GM18868 (cell line): ENCODE results near the gene SCGB1D4.

Experiments
- ATAC-seq: cut with Tn5 transposase; IDR thresholded peaks from one replicate; pipeline ENCODE4 v1.9.1; 2021; ENCODE audit warnings: mild to moderate bottlenecking, moderate library complexity; ENCODE audit not compliant: unreplicated experiment

The SCGB1D4 gene

GRCh38 chr11:62280452-62280851, 18.4 kb downstream of the SCGB1D4 start:
- ATAC-seq = no peak

GRCh38 chr11:62273789-62274275, 25.0 kb downstream of the SCGB1D4 start:
- ATAC-seq = no peak

- no peak for ATAC-seq
Measured at GRCh38 chr11:62273284-62273683, 25.6 kb downstream of the SCGB1D4 start.

GRCh38 chr11:62269654-62270278, 29.1 kb downstream of the SCGB1D4 start, which contains the start of gene SCGB2A2:
Gene SCGB2A2 (plus strand): TSS chr11:62270158. CDS start chr11:62270217, 59 bp downstream.
- ATAC-seq = no peak

DNA sequence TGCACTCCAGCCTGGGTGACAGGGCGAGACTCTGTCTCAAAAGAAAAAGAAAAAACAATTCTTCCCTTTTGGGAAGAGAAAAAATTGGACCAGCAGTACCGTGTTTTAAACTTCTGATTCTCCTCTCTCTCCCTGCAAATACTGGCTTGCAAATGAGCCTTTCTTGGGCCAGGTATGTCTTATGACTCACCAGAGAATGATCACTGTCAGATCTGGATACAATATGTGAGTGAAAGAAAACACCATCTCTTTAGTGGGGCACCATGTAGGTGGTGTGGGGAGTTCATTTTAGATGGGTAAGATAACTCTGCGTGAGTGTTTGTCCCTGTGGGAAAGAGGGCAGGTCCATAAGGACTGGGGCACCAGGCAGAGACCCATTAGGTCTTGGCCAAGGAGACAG, 31.3 kb downstream of the SCGB1D4 start:
- ATAC-seq = no peak

GRCh38 chr11:62267050-62267449, 31.8 kb downstream of the SCGB1D4 start:
- no peak for ATAC-seq

- no peak for ATAC-seq
Measured at GRCh38 chr11:62266558-62266957, 32.3 kb downstream of the SCGB1D4 start.

- ATAC-seq = no peak
Measured at GRCh38 chr11:62264004-62264403, 34.9 kb downstream of the SCGB1D4 start.

- ATAC-seq = no peak
Measured at GRCh38 chr11:62260261-62260953, 38.5 kb downstream of the SCGB1D4 start.

DNA sequence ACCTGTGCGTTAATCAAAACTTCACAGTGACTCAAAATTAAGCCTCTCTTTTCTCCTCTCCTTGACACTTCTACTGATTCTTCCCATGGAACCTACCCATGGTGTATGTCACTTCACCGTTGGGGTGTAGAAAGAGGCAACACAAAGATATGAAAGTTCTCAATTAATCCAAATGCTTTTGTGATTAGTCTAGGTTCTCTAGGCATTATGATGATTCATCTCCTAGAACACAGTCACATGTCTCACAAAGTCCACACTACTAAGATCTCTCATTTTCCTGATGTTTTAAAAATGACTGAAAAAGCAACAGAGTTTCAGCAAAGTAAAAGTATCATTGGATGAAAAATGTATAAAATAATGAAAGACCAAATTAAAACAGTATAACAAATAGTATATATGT, 42.6 kb downstream of the SCGB1D4 start:
- no peak for ATAC-seq

DNA sequence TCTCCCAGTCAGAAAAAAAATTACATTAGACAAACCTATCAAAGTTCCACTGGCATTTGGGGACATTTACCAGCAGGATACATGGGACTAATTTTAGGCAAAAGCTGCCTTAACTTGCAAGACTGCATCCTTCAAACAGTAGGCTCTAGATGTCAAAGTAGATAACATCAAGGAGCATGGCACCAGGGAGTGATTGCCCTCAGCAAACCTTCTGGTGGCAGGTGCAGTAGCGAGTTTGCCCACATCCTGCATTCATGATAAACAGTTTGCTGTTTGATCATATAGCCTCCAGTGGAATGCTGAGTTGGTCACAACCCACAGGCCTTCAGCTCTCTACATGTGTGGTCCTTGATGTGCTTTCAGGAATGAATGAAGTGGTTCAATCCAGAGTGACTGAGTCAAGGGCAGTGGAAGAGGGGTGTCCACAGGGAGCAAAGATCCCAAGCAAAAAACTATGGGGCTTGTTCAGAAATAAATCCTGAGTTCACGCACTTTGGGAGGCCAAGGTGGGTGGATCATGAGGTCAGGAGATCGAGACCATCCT, 44.8 kb downstream of the SCGB1D4 start:
- no peak for ATAC-seq

DNA sequence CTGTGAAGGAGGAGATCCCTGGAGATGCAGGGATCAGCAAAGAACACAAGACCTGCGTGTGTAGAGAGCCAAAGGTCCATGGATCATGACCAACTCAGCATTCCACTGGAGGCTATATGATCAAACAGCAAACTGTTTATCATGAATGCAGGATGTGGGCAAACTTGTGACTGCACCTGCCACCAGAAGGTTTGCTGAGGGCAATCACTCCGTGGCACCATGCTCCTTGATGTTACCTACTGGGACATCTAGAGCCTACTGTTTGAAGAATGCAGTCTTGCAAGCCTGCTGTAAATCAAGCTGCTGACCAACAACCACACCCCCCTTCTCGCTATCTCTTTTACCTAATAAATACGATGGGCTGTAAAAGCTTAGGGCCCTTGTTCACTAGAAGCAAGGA, 47.2 kb downstream of the SCGB1D4 start:
- no peak for ATAC-seq
